OCI-LY3 (cell line): ENCODE data around the gene TNRC18.

Experiments used
- CTCF ChIP-seq: fragments of 200-600, 300-600 bp; sonication (generic); IDR thresholded peaks from 2 replicates; pipeline ENCODE4 v1.5.1; 2014; ENCODE audit warnings: antibody characterized with exemption, low read length, low read depth
- EZH2phosphoT487 ChIP-seq: fragments of 200-600 bp; shearing (Covaris generic); IDR thresholded peaks from 2 replicates; pipeline ENCODE4 v1.6.1; 2018; ENCODE audit warnings: antibody characterized with exemption, mixed run types, low read depth

GRCh38 chr7:5332579-5332978, 91.1 kb downstream of the TNRC18 start:
- TF ChIP-seq CTCF (no peak), EZH2phosphoT487 (no peak)
